ENCODE measurements around the gene TSPO. TPM values are rescaled to one million over a fixed set of nuclear protein-coding genes. Genes with fewer than 3 reads are reported as not detected.

TSPO gene
- total and polyA plus RNA-seq, 2 of the 8 experiments (the other 6 are each of a cell fraction or from before 2014, with no cell fraction given) = 19.9 to 51.5 TPM

GRCh38 chr22:43209523-43209890 is 58.1 kb downstream of the TSPO start:
- Histone ChIP-seq H4K91ac (replicated peaks; ENCODE audit: insufficient read length, low read length) (no peak overlapping the region), H4K5ac (ENCODE audit: insufficient read length, low read depth, low read length) (no peak overlapping the region), H3K36me3 (ENCODE audit: control insufficient read depth in 2 of 4, insufficient read depth in 4 of 4, low read length in 3 of 4) (no peaks in the 10 kb centered on the region), H3K27me3 (replicated peaks in 1 of 4; ENCODE audit: control insufficient read depth in 3 of 4, extremely low read depth in 1 of 4, insufficient read depth in 3 of 4, low read length in 3 of 4) (no peaks in the 10 kb centered on the region), H3K4me2 (ENCODE audit: insufficient read depth in 1 of 2, low read depth in 2 of 2, low read length in 2 of 2) (no peak overlapping the region), H3K9me3 (ENCODE audit: insufficient read depth in 2 of 2, low read depth in 1 of 2, low read length in 1 of 2) (no peaks in the 10 kb centered on the region), H3K56ac (replicated peaks; ENCODE audit: insufficient read length, low read depth, low read length) (no peak overlapping the region), H4K20me1 (replicated peaks in 1 of 2; ENCODE audit: control insufficient read depth in 1 of 2, insufficient read depth in 2 of 2, low read length in 2 of 2) (peaks cover 0 to 8% of the 10 kb centered on the region in 2 experiments), H3K23ac (ENCODE audit: insufficient read length) (no peak overlapping the region), H2BK12ac (ENCODE audit: low read depth, low read length) (no peak overlapping the region), H3K79me2 (ENCODE audit: control insufficient read depth in 1 of 2, insufficient read depth in 2 of 2, low read length in 2 of 2) (no peaks in the 10 kb centered on the region), H3K4me1 (replicated peaks in 1 of 4; ENCODE audit: control insufficient read depth in 3 of 4, insufficient read depth in 4 of 4, low read length in 3 of 4) (peaks cover 0 to 14% (median 6%) of the 10 kb centered on the region in 4 experiments; a peak in 5 of 7 replicates), H3K23me2 (ENCODE audit: low read depth, low read length) (peaks cover 9% of the 10 kb centered on the region; the same call in 1 of the 2 replicates), H2AFZ (ENCODE audit: low read length) (no peak overlapping the region), H2BK20ac (ENCODE audit: low read length) (no peak overlapping the region), H3K4me3 (ENCODE audit: extremely low read depth in 1 of 4, insufficient read depth in 2 of 4, low read depth in 3 of 4, low read length in 4 of 4) (no peak overlapping the region), H2AK5ac (ENCODE audit: low read depth, low read length) (no peak overlapping the region), H3K14ac (ENCODE audit: insufficient read length) (no peak overlapping the region), H3K9ac (replicated peaks in 1 of 4; ENCODE audit: extremely low read depth in 1 of 4, low read depth in 3 of 4, low read length in 3 of 4) (no peak overlapping the region), H2BK15ac (ENCODE audit: low read length) (no peak overlapping the region), H3K79me1 (ENCODE audit: low read depth, low read length) (no peaks in the 10 kb centered on the region), H3K18ac (ENCODE audit: extremely low read depth, low read length) (no peak overlapping the region), H2BK5ac (ENCODE audit: low read depth, low read length) (no peak overlapping the region), H2BK120ac (replicated peaks; ENCODE audit: low read depth, low read length) (no peak overlapping the region), H3K27ac (ENCODE audit: low read depth, low read length) (no peak overlapping the region), H3K4ac (replicated peaks; ENCODE audit: insufficient read length, low read depth, low read length) (no peak overlapping the region), H4K8ac (ENCODE audit: extremely low read depth, insufficient read depth, low read length) (no peak overlapping the region)
- FAIRE-seq (no peak), DNase-seq (ENCODE audit: low read depth in 1 of 2, low spot score in 2 of 2) (no peak)
- WGBS, 2 experiments (ENCODE audit: extremely low coverage in 1 of 2, insufficient coverage in 1 of 2, insufficient read length in 1 of 2, insufficient replicate concordance in 2 of 2, low coverage in 1 of 2, low lambda C conversion rate in 2 of 2, missing lambda C conversion rate in 1 of 2) = 87% methylated on average over 15 of the region's 15 CpGs; no CpG with 5 or more reads in 1 of the 2 experiments
- CTCF ChIA-PET (ENCODE audit: partially characterized antibody) = interaction anchor here (0.6 to 16.7 kb wide), 4 partner anchors 8 to 49 kb away, joined by 3 to 186 read pairs (median 3); no protein-coding TSS in a partner anchor
- POLR2A ChIA-PET (ENCODE audit: partially characterized antibody) = no interaction called here

Data from H1 (cell line).